Subcutaneous adipose tissue (tissue), 4 donors: ENCODE results near the gene SCN3B. TPM values are rescaled to one million over a fixed set of nuclear protein-coding genes. Genes with fewer than 3 reads are reported as not detected.

Source experiments
- CTCF ChIP-seq: fragments of 450-650 bp; IDR thresholded peaks from one replicate; pipeline ENCODE4 v1.5.1; 2016; ENCODE audit warnings: low read depth, mild to moderate bottlenecking, control low read depth, antibody characterized with exemption, moderate library complexity
- total RNA-seq, 4 donors: library from RNA; depleted of rRNA; stranded (reverse); fragments of >200 nt; gene quantifications; one replicate each; pipeline ENCODE4 v1.1.0, GENCODE V29; 2016

SCN3B gene
- total RNA-seq, 4 donors from 2014 or later: 0.17 to 1.5 (median 0.88) TPM

- TF ChIP-seq CTCF: no peak
Observed at GRCh38 chr11:123616505-123617198, 37.8 kb downstream of the SCN3B start.

GRCh38 chr11:123611698-123612097 lies 42.7 kb downstream of the SCN3B start:
- no peak for TF ChIP-seq CTCF

GRCh38 chr11:123608945-123609344 lies 45.5 kb downstream of the SCN3B start:
- no peak for TF ChIP-seq CTCF

GRCh38 chr11:123608371-123608770 lies 46.1 kb downstream of the SCN3B start:
- TF ChIP-seq CTCF: no peak

- no peak for TF ChIP-seq CTCF
Observed at GRCh38 chr11:123607781-123608180, 46.6 kb downstream of the SCN3B start.

GRCh38 chr11:123603666-123604065 lies 50.8 kb downstream of the SCN3B start:
- TF ChIP-seq CTCF: no peak

- no peak for TF ChIP-seq CTCF
Observed at GRCh38 chr11:123601743-123602142, 52.7 kb downstream of the SCN3B start.
